NCI-H345 treated with DMSO at 0.1 percent for 48 hours (cell line): Measurements from ENCODE around the gene TMOD1.
A peak's percentile ranks its signal among the peaks of the same experiment; 100 is the strongest.
"Not testable (repeated sequence)": the region's sequence is repeated elsewhere in the genome, so short reads cannot be mapped to it uniquely, and the experiment has no call there.

Source experiments
- DNase-seq: peaks from one replicate; lab custom pipeline; 2025; ENCODE audit not compliant: unreplicated experiment; lab: John Stamatoyannopoulos, UW

TMOD1 gene

GRCh38 chr9:97497558-97498375, 3.7 kb upstream of the TMOD1 start:
- DNase-seq = not testable (repeated sequence)

GRCh38 chr9:97498846-97499245, 2.6 kb upstream of the TMOD1 start:
- DNase-seq = not testable (repeated sequence)

DNA sequence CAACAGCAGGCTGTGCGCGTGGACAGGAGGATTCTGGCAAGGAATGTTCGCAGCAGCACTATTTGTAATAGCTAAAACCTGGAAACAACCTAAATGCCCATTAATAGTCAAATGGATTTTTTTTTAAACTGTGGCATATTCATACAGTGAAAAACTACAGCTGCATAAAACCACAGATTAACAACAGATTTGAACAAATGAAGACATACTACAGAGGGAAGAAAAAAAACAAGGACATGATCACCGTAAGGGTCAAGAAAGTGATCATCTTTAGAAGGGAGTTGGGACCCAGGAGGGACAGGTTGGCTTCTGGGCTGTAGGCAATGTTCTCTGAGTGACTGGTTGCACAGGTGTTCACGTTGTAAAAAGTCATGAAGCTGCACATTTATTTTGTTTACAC, 1.2 kb upstream of the TMOD1 start:
- no peak for DNase-seq

DNA sequence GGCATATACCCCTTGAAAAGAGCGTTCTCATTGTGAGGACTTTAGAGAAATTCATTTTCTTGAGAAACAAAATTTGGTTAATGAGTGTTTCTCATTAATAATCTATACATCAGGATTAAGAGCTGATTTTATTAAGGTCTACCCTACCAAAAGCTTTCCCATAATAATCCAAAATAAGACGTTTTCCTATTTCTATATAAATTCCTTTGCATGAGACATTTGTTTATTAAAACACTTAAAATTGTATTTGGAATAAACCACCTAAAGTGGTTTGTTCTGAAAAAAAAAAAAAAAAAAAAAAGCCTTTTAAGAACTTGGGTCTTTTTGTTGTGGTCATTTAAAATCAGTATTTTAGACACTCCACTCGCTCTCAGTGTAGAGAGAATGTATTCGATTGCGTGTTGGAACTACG, 695 bp upstream of the TMOD1 start:
- no peak for DNase-seq

GRCh38 chr9:97501972-97502221, 431 bp downstream of the TMOD1 start:
- DNase-seq = no peak

GRCh38 chr9:97502222-97502983, 937 bp downstream of the TMOD1 start:
- DNase-seq = no peak

GRCh38 chr9:97502984-97503861, 1.8 kb downstream of the TMOD1 start:
- DNase-seq = no peak

- DNase-seq = no peak
Measured at GRCh38 chr9:97503862-97504210, 2.4 kb downstream of the TMOD1 start.

- DNase-seq = no peak
Measured at GRCh38 chr9:97504381-97505216, 3.1 kb downstream of the TMOD1 start.

DNA sequence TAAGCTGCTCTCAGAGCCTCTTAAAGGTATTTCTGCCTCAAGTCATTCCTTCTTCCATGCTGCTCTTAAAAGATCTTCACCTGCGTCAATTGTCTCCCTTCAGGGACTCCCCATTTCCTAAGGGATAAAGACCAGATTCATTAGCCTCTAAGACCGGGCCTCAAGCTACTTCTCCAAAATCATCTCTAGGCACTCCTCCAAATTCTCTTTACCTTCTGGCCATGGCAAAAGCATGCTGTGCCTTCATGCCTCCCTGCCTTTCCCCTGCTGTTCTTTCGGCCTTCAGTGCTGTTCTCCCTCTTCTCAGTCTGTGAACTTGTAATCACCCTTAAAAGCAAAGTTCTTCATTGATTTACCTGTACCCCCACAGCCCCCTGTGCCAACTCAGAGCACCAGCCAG, 4.4 kb downstream of the TMOD1 start:
- no peak for DNase-seq

DNA sequence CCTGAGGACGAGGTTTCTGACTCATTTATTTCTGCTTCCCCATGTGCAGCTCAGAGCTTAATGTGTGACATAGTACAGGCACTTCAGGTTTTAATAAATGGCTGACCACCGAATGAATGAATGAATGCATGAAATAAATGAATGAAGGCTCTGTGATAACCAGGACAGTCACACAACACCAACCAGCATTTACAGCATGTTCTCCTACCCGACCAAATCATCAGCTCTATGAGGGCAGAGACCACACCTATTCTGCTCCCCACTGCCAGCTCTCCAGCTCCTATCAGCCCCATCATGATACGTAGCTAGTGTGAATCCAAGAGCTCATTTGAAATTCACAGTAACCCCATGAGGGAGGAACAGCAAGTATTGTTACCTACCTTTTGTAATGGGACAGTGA, 4.8 kb downstream of the TMOD1 start:
- DNase-seq = no peak

DNA sequence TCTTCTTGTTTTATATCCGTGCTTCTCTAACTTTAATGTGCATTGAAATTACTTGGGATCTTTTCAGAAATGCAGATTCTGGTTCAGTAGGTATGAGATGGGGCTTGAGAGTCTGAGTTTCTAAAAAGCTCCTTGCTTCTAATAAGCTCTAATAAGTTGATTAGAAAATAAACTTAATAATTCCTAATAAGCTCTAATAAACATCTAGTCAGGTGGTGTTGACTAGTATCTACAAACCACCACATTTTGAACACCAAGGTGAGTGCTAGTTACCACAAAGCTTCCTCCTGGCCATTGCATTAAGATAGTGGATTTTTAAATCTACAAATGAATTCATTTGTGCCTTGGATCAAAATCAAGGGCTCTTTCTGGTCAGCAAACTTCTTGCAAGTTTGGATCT, 5.3 kb downstream of the TMOD1 start:
- DNase-seq = no peak

DNA sequence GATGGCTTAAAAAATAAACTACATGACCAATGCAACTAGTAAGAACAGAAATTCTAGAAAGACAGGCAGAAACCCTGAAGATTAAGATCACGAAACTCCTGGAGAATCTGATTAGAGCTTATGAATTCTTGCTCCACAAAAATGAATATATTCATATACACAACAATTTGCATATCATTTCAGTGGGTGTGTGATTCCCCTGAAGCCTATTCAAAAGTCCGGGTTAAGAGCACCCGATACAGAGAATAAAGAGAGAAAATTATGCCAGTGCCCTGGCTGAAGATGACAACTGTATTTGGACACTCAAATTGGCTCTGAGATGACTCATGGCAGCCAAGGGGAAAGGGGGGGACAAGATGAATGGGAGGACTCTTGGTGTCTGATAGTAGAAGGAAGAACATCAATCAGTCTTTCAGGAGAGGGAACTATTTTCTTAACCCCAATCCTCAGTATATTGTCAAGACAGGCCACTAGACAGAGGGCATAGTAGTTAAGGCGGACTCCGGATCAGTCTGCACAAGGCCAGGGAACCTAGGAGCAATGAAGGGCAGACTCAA, 6.0 kb downstream of the TMOD1 start:
- DNase-seq = no peak

DNA sequence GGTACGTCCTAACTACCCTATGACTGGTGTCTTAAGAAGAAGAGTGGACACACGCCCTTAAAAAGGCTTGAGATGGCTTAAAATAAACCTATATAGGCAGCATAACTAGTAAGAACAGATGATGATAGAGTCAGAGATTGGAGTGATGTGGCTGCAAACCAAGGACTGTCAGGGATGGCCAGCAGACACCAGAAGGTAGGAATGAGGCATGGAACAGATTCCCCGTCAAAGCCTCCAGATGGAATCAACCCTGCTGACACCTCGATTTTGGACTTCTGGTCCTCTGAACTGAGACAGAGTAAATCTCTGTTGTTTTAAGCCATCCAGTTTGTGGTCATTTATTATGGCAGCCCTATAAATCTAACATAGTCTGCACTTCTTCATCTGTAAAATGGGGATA, 7.4 kb downstream of the TMOD1 start:
- no peak for DNase-seq

DNA sequence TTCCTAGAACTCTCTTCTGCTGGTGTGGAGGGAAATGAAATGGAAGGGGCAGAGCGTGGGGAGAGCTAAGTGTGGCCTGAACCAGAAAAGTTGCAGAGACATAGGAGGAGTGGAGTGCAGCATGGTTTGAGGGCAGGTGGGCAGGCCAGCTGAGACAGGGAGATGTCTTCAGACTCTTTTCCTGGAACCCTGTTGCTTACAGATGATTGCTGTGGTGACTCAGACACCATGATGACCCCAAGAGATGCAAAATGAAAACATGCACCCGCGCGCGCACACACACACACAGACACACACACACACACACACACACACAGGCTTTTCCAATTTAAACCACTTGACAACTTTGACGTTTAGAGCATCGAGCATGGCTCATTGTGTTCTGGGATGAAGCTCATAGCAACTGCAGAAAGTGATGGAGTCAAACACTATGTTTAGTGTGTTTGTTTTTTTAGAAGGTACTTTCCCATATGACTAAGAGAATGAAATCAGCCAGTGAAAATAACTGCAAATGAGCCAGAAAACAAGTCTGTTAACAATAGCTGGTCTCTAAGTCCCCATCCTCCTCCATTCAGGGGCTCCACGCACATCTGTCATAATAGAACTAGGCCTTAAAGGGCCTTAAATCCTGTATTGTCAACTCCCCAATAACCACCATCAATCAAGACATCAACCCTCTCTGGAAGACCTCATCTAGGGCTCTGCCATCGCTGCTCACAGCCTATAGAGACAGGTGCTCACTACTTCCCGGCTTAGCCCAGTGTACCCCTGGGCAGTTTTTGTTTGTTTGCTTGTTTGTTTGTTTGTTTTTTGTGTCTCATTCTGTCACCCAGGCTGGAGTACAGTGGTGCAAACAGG, 9.6 kb downstream of the TMOD1 start:
- peak; percentile 59 for DNase-seq

GRCh38 chr9:97511655-97512427, 10.4 kb downstream of the TMOD1 start:
- no peak for DNase-seq

DNA sequence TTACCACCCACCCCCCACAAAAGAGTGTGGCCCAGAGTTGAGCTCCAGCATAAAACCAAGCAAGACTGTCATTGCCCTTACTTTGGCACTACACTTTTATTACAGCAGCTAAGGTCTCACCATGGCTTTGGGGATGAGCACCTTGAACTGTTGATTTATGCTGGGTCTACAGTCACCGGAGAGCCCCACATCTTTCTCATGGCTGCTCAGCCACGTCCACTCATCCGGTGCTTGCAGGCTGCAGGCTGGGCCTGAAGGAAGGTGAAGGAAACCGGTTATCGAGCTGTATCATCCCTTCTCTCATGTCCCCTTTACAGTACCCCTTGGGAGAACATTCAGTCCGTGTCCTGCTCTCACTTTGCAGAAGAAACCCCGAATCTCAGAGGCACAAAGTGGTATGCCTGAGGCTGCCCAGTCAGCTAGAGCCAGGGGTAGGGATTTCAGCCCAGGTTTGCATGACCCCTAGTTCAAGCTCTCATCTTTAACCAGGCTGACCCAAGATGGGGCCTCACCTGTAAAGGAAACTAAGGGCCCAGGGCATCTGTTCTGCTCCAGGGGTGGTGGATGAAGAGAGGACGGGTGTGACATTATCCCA, 11.6 kb downstream of the TMOD1 start:
- no peak for DNase-seq

GRCh38 chr9:97514531-97514930, 13.1 kb downstream of the TMOD1 start:
- no peak for DNase-seq

- no peak for DNase-seq
Measured at GRCh38 chr9:97515662-97516061, 14.2 kb downstream of the TMOD1 start.
